CD14-positive monocyte (primary cell): Measurements from ENCODE around the gene NHERF1. TPM values are rescaled to one million over a fixed set of nuclear protein-coding genes. Genes with fewer than 3 reads are reported as not detected.
A peak's percentile ranks its signal among the peaks of the same experiment; 100 is the strongest.

Experiments used
- DNase-seq, 3 donors: peaks; one replicate each; pipeline ENCODE4 v3.0.0-alpha.2; 2011 to 2022
- H2AFZ ChIP-seq: 2 replicates; pipeline ENCODE4 v1.6.0; 2012; ENCODE audit warnings: mild to moderate bottlenecking, low read depth, low read length, inconsistent platforms; ENCODE audit not compliant: insufficient read depth, poor library complexity, severe bottlenecking
- H3K27ac ChIP-seq, 2 donors: 1 replicate in 1 of 2; 2 replicates in 1 of 2; pipeline ENCODE4 v1.5.1; 2012 to 2013; ENCODE audit warnings: low read length in 2 of 2, control low read depth in 1 of 2, inconsistent platforms in 1 of 2, low read depth in 1 of 2, mild to moderate bottlenecking in 1 of 2
- H3K27me3 ChIP-seq, 2 donors: one replicate each; pipeline versions ENCODE4 v1.6.0 to v1.6.1; 2011 to 2013; ENCODE audit warnings: low read length in 2 of 2; ENCODE audit not compliant: control insufficient read depth in 2 of 2, insufficient read depth in 2 of 2
- H3K36me3 ChIP-seq, 2 donors: replicated peaks in 1 of 2; 1 replicate in 1 of 2; 2 replicates in 1 of 2; pipeline versions ENCODE4 v1.5.1 to v1.6.1; 2012 to 2013; ENCODE audit warnings: low read length in 2 of 2, control low read depth in 1 of 2, inconsistent platforms in 1 of 2, mild to moderate bottlenecking in 1 of 2; ENCODE audit not compliant: insufficient read depth in 2 of 2, control insufficient read depth in 1 of 2
- H3K4me1 ChIP-seq, 2 donors: 1 replicate in 1 of 2; 2 replicates in 1 of 2; pipeline versions ENCODE4 v1.5.1 to v1.6.1; 2012 to 2013; ENCODE audit warnings: low read length in 2 of 2, control low read depth in 1 of 2, inconsistent platforms in 1 of 2, mild to moderate bottlenecking in 1 of 2, moderate library complexity in 1 of 2; ENCODE audit not compliant: insufficient read depth in 2 of 2, control insufficient read depth in 1 of 2
- H3K4me2 ChIP-seq: replicated peaks from 2 replicates; pipeline ENCODE3; 2012; ENCODE audit warnings: low read length, moderate library complexity, mild to moderate bottlenecking; ENCODE audit not compliant: poor library complexity, severe bottlenecking; ENCODE audit errors: extremely low read depth
- H3K4me3 ChIP-seq, 3 experiments: fragments of 200-600 bp in 1 of 3; sonication (generic) in 1 of 3; replicated peaks in 1 of 3; 1 replicate in 2 of 3; 2 replicates in 1 of 3; pipeline ENCODE4 v1.5.1; 2011 to 2013; ENCODE audit warnings: low read length in 3 of 3, mild to moderate bottlenecking in 3 of 3, control low read depth in 2 of 3, low read depth in 2 of 3, inconsistent platforms in 1 of 3, moderate library complexity in 1 of 3
- H3K79me2 ChIP-seq: 2 replicates; pipeline ENCODE4 v1.6.0; 2012; ENCODE audit warnings: mild to moderate bottlenecking, control low read depth, inconsistent platforms, low read length, moderate library complexity; ENCODE audit not compliant: insufficient read depth
- H3K9ac ChIP-seq: 2 replicates; pipeline ENCODE4 v1.6.0; 2017; ENCODE audit warnings: low read length, mild to moderate bottlenecking; ENCODE audit not compliant: insufficient read depth, poor library complexity, severe bottlenecking
- H3K9me3 ChIP-seq, 2 donors: replicated peaks in 1 of 2; 1 replicate in 1 of 2; 2 replicates in 1 of 2; pipeline versions ENCODE4 v1.5.1 to v1.6.1; 2012 to 2013; ENCODE audit warnings: low read length in 2 of 2, control low read depth in 1 of 2; ENCODE audit not compliant: control insufficient read depth in 1 of 2, insufficient read depth in 1 of 2
- H4K20me1 ChIP-seq: 2 replicates; pipeline ENCODE4 v1.6.0; 2012; ENCODE audit warnings: mild to moderate bottlenecking, low read length, control low read depth, moderate library complexity; ENCODE audit not compliant: insufficient read depth
- H3K27ac Mint-ChIP-seq, 7 donors: one replicate each; pipeline ENCODE4 v1.8.0; 2020; ENCODE audit warnings: mild to moderate bottlenecking in 7 of 7, mixed read lengths in 7 of 7, moderate library complexity in 6 of 7, inconsistent platforms in 2 of 7
- H3K27me3 Mint-ChIP-seq, 3 donors: one replicate each; pipeline ENCODE4 v1.8.0; 2021 to 2022; ENCODE audit warnings: low read depth in 3 of 3, mild to moderate bottlenecking in 3 of 3, mixed read lengths in 3 of 3, moderate library complexity in 3 of 3, inconsistent platforms in 1 of 3
- H3K36me3 Mint-ChIP-seq, 2 donors: one replicate each; pipeline ENCODE4 v1.8.0; 2020; ENCODE audit warnings: mixed read lengths in 2 of 2, inconsistent platforms in 1 of 2, mild to moderate bottlenecking in 1 of 2
- H3K4me1 Mint-ChIP-seq: one replicate; pipeline ENCODE4 v1.8.0; 2020; ENCODE audit warnings: mild to moderate bottlenecking, mixed read lengths
- H3K4me3 Mint-ChIP-seq, 2 donors: one replicate each; pipeline ENCODE4 v1.8.0; 2020; ENCODE audit warnings: mild to moderate bottlenecking in 2 of 2, mixed read lengths in 2 of 2, moderate library complexity in 1 of 2
- H3K9me3 Mint-ChIP-seq, 7 donors: one replicate each; pipeline ENCODE4 v1.8.0; 2020 to 2022; ENCODE audit warnings: mixed read lengths in 7 of 7, mild to moderate bottlenecking in 6 of 7, moderate library complexity in 6 of 7, inconsistent platforms in 2 of 7
- CTCF ChIP-seq: fragments of 200-600 bp; IDR thresholded peaks from one replicate; pipeline ENCODE4 v1.8.0; 2022; ENCODE audit warnings: antibody characterized with exemption, mild to moderate bottlenecking
- WGBS: methylation state at CpG from one replicate; pipeline ENCODE4 v1.1.5; 2013; ENCODE audit warnings: missing lambda C conversion rate; ENCODE audit not compliant: insufficient coverage; 5-methylcytosine and 5-hydroxymethylcytosine counted together
- intact Hi-C, 2 donors: fragments of 100-400 bp; cut with micrococcal nuclease; formaldehyde crosslinking; loops; one replicate each; pipeline versions ENCODE4 v1.15.0 to v1.15.1; 2023
- polyA plus RNA-seq, 3 donors: library from polyadenylated mRNA; depleted of rRNA in 1 of 3; unstranded in 2 of 3; stranded (reverse) in 1 of 3; fragments of 300-500 nt in 2 of 3; fragments of >200 nt in 1 of 3; fragmentation: Illumina TruSeq in 2 of 3; gene quantifications; 1 replicate in 2 of 3; 2 replicates in 1 of 3; pipeline ENCODE4 v1.2.3, GENCODE V29; 2012 to 2021

The NHERF1 gene
- polyA plus RNA-seq, 3 donors, result 79.5 to 149 (median 131) TPM

GRCh38 chr17:74757502-74757901 is 9.1 kb downstream of the NHERF1 start:
- Histone ChIP-seq H3K27ac (no peak overlapping the region), H4K20me1 (peaks cover 100% of the 10 kb centered on the region), H3K4me1 (peaks cover 44 to 57% of the 10 kb centered on the region in 2 donors), H3K4me3 (peak overlapping the region in 1 of 3 experiments; percentile 48), H3K9ac (no peak overlapping the region), H2AFZ (no peak overlapping the region), H3K4me2 (no peak overlapping the region), H3K36me3 (peaks cover 10 to 29% of the 10 kb centered on the region in 2 donors), H3K79me2 (peaks cover 100% of the 10 kb centered on the region), H3K9me3 (no peaks in the 10 kb centered on the region), H3K27me3 (no peaks in the 10 kb centered on the region)
- H3K36me3 Mint-ChIP-seq, result peaks cover 21 to 46% of the 10 kb centered on the region in 2 donors
- no peak overlapping the region for H3K4me3 Mint-ChIP-seq
- H3K9me3 Mint-ChIP-seq, result no peaks in the 10 kb centered on the region
- intact Hi-C loops, result no loop called here
- H3K4me1 Mint-ChIP-seq, result peaks cover 73% of the 10 kb centered on the region
- H3K27ac Mint-ChIP-seq, result no peak overlapping the region
- no peak for TF ChIP-seq CTCF
- WGBS, result 36% methylated on average over 1 of the region's 3 CpGs
- no peak for DNase-seq
- H3K27me3 Mint-ChIP-seq, result peaks cover 0 to 1% (median 0%) of the 10 kb centered on the region in 3 donors

- peak overlapping the region; percentile 37 to 48 for H3K4me3 Mint-ChIP-seq
- H3K4me2 ChIP-seq, result peak overlapping the region; percentile 65
- H3K4me3 ChIP-seq, result peak overlapping the region in 1 of 3 experiments; percentile 48
- peak overlapping the region in 1 of 2 donors; percentile 5 for H3K27ac ChIP-seq
- DNase-seq, result peak in 1 of 3 donors; percentile 34
- WGBS, result 43% methylated on average over 22 of the region's 26 CpGs
- peaks cover 21 to 46% of the 10 kb centered on the region in 2 donors for H3K36me3 Mint-ChIP-seq
- H3K79me2 ChIP-seq, result peaks cover 100% of the 10 kb centered on the region
- no peaks in the 10 kb centered on the region for H3K9me3 Mint-ChIP-seq
- no peaks in the 10 kb centered on the region for H3K9me3 ChIP-seq
- peaks cover 70% of the 10 kb centered on the region for H3K4me1 Mint-ChIP-seq
- peak overlapping the region; percentile 26 to 82 (median 58) for H3K27ac Mint-ChIP-seq
- TF ChIP-seq CTCF, result no peak
- peaks cover 39 to 57% of the 10 kb centered on the region in 2 donors for H3K4me1 ChIP-seq
- no peak overlapping the region for H2AFZ ChIP-seq
- intact Hi-C loops, result no loop called here
- H3K27me3 Mint-ChIP-seq, result peaks cover 0 to 1% (median 0%) of the 10 kb centered on the region in 3 donors
- peaks cover 10 to 25% of the 10 kb centered on the region in 2 donors for H3K36me3 ChIP-seq
- peak overlapping the region; percentile 17 for H3K9ac ChIP-seq
- H4K20me1 ChIP-seq, result peaks cover 100% of the 10 kb centered on the region
- H3K27me3 ChIP-seq, result no peaks in the 10 kb centered on the region
These were observed 9.8 kb downstream of the NHERF1 start for GRCh38 chr17:74757931-74758847.
